NOMO-1 (cell line): Measurements from ENCODE around the gene HARBI1.
A peak's percentile ranks its signal among the peaks of the same experiment; 100 is the strongest.

Experiments used
- DNase-seq, 2 experiments: peaks; one replicate each; lab custom pipeline; 2025; ENCODE audit not compliant: unreplicated experiment in 2 of 2; lab: John Stamatoyannopoulos, UW

HARBI1 gene

GRCh38 chr11:46617134-46617971 is at the start of gene HARBI1, which contains the start of gene ATG13:
Gene HARBI1, minus strand, starts transcription at chr11:46617227. Its CDS starts 990 bp downstream, at chr11:46616237.
Gene ATG13, plus strand, starts transcription at chr11:46617553. Its CDS starts 26,739 bp downstream, at chr11:46644292.
- DNase-seq, result peak; percentile 79 to 90

- no peak for DNase-seq
These were observed 49.5 kb upstream of the HARBI1 start for GRCh38 chr11:46666516-46666915.

GRCh38 chr11:46665356-46665755 is 48.3 kb upstream of the HARBI1 start:
- DNase-seq, result no peak

- no peak for DNase-seq
These were observed 47.6 kb upstream of the HARBI1 start for GRCh38 chr11:46664612-46665011.

GRCh38 chr11:46663277-46663940 is 46.4 kb upstream of the HARBI1 start:
- no peak for DNase-seq

GRCh38 chr11:46662366-46662765 is 45.3 kb upstream of the HARBI1 start:
- DNase-seq, result no peak

GRCh38 chr11:46661836-46662235 is 44.8 kb upstream of the HARBI1 start:
- no peak for DNase-seq

- peak; percentile 91 to 97 for DNase-seq
These were observed 42.9 kb upstream of the HARBI1 start for GRCh38 chr11:46659908-46660307.

- DNase-seq, result no peak
These were observed 41.2 kb upstream of the HARBI1 start for GRCh38 chr11:46658259-46658658.

GRCh38 chr11:46657186-46657585 is 40.2 kb upstream of the HARBI1 start:
- no peak for DNase-seq

- no peak for DNase-seq
These were observed 38.6 kb upstream of the HARBI1 start for GRCh38 chr11:46655631-46656030.

- no peak for DNase-seq
These were observed 32.2 kb upstream of the HARBI1 start for GRCh38 chr11:46649180-46649738.

GRCh38 chr11:46643986-46644385 is 27.0 kb upstream of the HARBI1 start:
- DNase-seq, result no peak

- no peak for DNase-seq
These were observed 26.5 kb upstream of the HARBI1 start for GRCh38 chr11:46643531-46643930.

- no peak for DNase-seq
These were observed 25.8 kb upstream of the HARBI1 start for GRCh38 chr11:46642627-46643335.

GRCh38 chr11:46641639-46642038 is 24.6 kb upstream of the HARBI1 start:
- DNase-seq, result no peak

- no peak for DNase-seq
These were observed 23.2 kb upstream of the HARBI1 start for GRCh38 chr11:46640036-46640788.

GRCh38 chr11:46639197-46639839 is 22.3 kb upstream of the HARBI1 start:
- no peak for DNase-seq

GRCh38 chr11:46637546-46637945 is 20.5 kb upstream of the HARBI1 start:
- no peak for DNase-seq
